ENCODE results near the gene C1orf141.
"Not testable (repeated sequence)": the region's sequence is repeated elsewhere in the genome, so short reads cannot be mapped to it uniquely, and the experiment has no call there.

Gene C1orf141

DNA sequence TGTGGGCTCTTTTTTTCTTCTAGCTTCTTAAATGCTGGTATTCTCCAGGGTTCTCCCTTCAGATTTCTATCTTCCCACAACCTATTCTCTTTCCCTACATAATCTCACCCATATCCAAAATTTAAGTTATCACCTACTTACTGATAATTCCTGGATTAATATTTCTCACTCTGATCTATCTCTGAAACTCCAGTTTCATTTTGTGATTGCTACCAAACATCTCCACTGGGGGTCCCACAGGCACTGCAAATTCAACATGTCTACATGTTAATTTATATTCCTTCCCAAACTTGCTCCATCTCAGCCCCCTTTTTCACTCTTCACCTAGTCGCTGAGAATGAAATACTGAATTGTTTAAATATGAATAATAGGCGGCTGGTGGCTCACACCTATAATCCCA, 9.9 kb upstream of the C1orf141 start:
- FAIRE-seq = no peak
- TF ChIP-seq, protein P1, sequence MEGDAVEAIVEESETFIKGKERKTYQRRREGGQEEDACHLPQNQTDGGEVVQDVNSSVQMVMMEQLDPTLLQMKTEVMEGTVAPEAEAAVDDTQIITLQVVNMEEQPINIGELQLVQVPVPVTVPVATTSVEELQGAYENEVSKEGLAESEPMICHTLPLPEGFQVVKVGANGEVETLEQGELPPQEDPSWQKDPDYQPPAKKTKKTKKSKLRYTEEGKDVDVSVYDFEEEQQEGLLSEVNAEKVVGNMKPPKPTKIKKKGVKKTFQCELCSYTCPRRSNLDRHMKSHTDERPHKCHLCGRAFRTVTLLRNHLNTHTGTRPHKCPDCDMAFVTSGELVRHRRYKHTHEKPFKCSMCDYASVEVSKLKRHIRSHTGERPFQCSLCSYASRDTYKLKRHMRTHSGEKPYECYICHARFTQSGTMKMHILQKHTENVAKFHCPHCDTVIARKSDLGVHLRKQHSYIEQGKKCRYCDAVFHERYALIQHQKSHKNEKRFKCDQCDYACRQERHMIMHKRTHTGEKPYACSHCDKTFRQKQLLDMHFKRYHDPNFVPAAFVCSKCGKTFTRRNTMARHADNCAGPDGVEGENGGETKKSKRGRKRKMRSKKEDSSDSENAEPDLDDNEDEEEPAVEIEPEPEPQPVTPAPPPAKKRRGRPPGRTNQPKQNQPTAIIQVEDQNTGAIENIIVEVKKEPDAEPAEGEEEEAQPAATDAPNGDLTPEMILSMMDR (IDR thresholded peaks at IDR 0.05; ENCODE audit: insufficient read depth, missing control alignments) = peak; percentile 18
- no peak for DNase-seq (ENCODE audit: insufficient read length, low spot score)

DNA sequence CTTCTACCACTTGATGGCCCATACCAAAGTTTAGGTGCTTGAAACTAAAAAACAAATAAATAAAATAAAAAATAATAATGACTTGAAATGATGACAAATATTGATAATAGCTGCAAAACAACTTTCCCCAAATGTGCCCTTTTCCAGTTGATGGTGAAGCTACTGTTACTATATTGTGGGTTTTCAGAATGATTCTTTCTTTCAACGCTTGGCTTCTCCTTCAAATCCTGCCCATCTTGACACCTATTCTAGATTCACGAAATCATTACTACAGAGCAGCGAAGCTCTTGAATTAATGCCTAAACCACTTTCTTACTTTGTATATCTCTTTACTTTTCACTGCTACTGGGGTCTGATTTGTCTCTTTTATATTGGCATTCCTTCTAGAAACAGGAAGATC, 9.2 kb upstream of the C1orf141 start:
- TF ChIP-seq, protein P1 (IDR thresholded peaks at IDR 0.05; ENCODE audit: insufficient read depth, missing control alignments) = no peak
- FAIRE-seq = no peak
- DNase-seq (ENCODE audit: insufficient read length, low spot score) = no peak

DNA sequence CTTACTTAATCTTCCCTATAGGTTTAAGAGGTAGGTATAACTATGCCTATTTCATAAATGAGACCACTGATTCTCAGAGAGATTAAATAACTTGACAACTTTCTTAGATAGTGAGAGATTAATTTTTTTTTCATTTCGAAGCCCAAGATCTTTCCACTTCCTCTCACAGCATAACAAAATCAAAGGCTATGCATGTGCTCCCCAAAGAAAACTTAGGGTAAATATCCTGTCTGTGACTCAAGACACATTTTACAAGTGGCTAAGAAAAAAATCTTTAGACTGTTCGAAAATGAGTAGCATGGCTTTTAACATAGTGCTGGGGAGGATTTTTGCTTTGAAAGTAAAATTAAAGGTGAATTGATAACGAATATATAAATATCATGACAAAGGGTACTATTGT, 8.2 kb upstream of the C1orf141 start:
- DNase-seq (ENCODE audit: insufficient read length, low spot score) (no peak), FAIRE-seq (no peak)
- TF ChIP-seq, protein P1 (IDR thresholded peaks at IDR 0.05; ENCODE audit: insufficient read depth, missing control alignments) = no peak

DNA sequence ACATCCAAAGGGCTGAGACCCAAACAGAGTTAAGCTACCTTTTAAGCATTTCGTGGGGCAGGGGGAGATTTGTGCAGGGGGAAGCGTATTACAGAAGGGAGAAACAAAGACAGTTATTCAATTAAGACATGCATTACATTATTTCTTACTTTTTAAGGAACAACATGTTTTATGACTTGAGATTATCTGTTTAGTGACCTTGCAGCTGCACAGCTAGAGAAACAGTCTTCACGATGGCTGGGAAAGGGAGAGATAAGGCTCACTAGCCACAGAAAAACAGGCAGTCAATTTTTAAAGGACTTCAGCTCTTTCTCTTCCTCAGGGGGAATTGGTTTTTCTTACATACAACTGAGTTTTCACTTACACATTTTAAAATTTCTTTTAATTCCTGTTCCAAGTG, 7.1 kb upstream of the C1orf141 start:
- DNase-seq (ENCODE audit: insufficient read length, low spot score); FAIRE-seq: not testable (repeated sequence)

DNA sequence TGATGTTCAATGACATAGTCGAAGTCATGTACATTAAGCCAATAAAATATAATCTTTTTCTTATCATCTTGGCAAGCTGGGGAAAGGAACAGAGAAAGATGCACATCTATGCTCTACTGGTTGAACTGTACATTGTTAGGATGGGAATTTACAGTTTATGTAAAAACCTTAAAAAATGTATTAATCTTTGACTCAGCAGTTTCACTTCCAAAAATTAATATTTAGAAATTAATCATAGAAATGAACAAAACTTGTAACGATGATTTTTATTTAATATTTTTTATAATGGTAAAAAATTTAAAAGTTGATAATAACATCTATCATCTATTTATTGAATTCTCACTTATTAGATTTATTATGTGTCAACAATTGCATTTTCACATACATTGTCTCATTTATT, 5.7 kb upstream of the C1orf141 start:
- TF ChIP-seq, protein P1 (IDR thresholded peaks at IDR 0.05; ENCODE audit: insufficient read depth, missing control alignments) = no peak
- DNase-seq (ENCODE audit: insufficient read length, low spot score) (no peak), FAIRE-seq (no peak)

DNA sequence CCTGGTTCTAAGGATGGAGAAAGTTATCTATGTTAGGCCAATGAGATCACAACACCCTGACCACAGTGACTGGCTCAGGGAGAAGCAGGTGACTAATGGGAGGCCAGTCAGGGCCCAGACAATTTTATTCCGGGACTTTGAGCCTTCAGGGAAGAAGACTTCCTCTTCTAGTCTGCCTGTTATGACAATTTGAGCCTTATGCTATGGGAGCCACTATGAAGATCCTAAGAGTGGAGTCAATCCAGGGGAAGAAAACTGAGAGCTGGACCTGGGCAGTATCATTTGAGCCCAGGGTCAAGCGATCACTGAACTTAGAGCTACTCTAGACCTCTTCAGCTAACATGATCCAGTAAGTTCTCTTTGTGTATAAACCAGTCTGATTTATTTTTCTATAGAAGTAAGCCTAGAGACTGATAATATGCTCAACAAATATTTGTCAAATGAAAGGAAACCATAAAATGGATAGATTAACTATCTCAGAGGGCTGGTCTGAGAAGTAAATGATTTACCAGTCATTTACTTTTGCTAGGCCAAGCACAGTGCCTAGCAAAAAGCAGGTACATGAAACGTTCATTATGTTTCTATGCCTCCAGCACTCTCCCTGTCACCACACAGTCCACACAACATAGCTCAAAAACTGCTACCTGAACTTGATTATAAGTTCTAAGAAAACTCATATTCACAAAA, 4.2 kb upstream of the C1orf141 start:
- FAIRE-seq (no peak), DNase-seq (ENCODE audit: insufficient read length, low spot score) (no peak)
- TF ChIP-seq, protein P1 (IDR thresholded peaks at IDR 0.05; ENCODE audit: insufficient read depth, missing control alignments) = no peak

DNA sequence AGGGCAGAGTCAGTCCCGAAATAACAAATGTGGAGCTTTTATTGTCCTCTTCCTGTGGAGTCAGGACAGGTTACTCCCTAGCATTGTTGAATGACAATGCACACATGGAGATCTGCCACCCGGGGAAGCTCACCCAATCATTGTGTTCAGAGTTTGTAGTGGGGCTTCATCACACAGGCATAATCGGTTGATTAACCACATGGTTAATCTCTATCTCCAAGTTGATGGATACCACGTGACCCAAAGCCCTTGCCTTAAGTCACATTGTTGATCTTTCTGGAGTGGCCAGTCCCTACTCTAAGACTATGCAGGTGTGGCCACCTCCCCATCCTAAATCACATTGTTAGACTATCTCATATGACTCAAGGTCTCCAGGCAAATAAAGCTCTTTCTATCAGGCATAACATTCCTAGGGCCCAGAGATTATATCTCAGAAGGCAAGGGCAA, 2.6 kb upstream of the C1orf141 start:
- DNase-seq (ENCODE audit: insufficient read length, low spot score) (no peak), FAIRE-seq (no peak)
- TF ChIP-seq, protein P1 (IDR thresholded peaks at IDR 0.05; ENCODE audit: insufficient read depth, missing control alignments) = no peak
